ENCODE data around the gene IER5L. TPM values are rescaled to one million over a fixed set of nuclear protein-coding genes. Genes with fewer than 3 reads are reported as not detected.

The IER5L gene
- total RNA-seq, 4 donors from 2014 or later: 10.9 to 16.1 (median 12.6) TPM

DNA sequence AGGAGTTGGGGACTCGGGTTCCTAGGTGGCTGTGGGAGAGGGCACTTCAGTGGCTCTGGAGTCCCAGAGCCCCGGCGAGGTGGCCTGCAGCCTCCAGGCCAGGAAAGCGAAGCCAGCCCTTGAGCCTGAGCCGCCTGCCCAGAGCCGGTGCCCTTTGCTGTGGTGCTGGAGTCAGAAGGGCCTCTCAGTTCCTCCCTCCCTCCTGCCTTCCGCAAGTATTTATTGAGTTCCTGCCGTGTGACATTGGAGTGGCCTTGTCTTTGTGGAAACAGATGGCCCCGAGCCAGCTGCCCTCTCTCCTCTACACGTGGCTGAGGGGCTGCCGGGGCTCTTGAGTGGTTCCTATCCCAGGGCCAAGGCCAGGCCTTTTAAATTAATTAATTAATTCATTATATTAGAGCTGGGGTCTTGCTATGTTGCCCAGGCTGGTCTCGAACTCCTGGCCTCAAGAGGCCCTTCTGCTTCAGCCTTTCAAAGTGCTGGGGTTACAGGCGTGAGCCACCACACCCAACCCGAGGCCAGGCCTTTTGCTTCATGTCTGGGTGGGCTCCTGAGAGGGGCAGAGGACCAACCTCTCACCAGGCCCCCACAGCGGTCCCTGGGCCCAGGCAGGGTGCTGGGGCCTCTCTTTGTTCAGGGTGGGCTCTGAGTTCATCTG lies 45.6 kb upstream of the IER5L start:
- no peak for DNase-seq (ENCODE audit: low spot score in 2 of 2)
- intact Hi-C loops (cut with DNase I; ENCODE audit: low total_unique reads): no loop called here
- H3K4me3 ChIP-seq (ENCODE audit: low read depth, poor library complexity, severe bottlenecking): no peak overlapping the region
- TF ChIP-seq POLR2A (IDR thresholded peaks at IDR 0.05): no peak
- TF ChIP-seq, protein P1, sequence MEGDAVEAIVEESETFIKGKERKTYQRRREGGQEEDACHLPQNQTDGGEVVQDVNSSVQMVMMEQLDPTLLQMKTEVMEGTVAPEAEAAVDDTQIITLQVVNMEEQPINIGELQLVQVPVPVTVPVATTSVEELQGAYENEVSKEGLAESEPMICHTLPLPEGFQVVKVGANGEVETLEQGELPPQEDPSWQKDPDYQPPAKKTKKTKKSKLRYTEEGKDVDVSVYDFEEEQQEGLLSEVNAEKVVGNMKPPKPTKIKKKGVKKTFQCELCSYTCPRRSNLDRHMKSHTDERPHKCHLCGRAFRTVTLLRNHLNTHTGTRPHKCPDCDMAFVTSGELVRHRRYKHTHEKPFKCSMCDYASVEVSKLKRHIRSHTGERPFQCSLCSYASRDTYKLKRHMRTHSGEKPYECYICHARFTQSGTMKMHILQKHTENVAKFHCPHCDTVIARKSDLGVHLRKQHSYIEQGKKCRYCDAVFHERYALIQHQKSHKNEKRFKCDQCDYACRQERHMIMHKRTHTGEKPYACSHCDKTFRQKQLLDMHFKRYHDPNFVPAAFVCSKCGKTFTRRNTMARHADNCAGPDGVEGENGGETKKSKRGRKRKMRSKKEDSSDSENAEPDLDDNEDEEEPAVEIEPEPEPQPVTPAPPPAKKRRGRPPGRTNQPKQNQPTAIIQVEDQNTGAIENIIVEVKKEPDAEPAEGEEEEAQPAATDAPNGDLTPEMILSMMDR (IDR thresholded peaks at IDR 0.05): no peak
- 84 to 89% methylated on average over 14 to 15 of the region's 15 CpGs for WGBS, 2 donors

DNA sequence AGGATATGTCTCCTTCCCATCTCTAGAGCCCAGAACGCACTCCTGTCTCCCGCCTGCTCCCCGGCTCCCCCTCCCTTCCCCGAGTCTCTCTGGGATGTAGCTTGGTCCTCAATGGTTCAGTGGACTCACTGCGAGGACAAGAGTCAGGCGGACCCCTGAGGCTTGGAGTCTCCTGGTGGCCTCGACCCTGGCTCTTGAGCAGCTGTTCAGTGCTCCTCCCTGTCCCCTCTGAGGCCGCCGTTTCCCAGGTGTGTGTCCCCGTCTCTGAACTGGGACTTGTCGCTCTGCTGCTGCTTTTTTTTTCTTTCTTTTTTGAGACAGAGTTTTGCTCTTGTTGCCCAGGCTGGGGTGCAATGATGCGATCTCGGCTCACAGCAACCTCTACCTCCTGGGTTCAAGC lies 44.8 kb upstream of the IER5L start:
- WGBS, 2 donors: 95% methylated on average over 13 of the region's 13 CpGs
- intact Hi-C loops (cut with DNase I; ENCODE audit: low total_unique reads): no loop called here
- no peak for TF ChIP-seq POLR2A (IDR thresholded peaks at IDR 0.05)
- TF ChIP-seq, protein P1 (IDR thresholded peaks at IDR 0.05): no peak
- no peak for DNase-seq (ENCODE audit: low spot score in 2 of 2)
- H3K4me3 ChIP-seq (ENCODE audit: low read depth, poor library complexity, severe bottlenecking): no peak overlapping the region

DNA sequence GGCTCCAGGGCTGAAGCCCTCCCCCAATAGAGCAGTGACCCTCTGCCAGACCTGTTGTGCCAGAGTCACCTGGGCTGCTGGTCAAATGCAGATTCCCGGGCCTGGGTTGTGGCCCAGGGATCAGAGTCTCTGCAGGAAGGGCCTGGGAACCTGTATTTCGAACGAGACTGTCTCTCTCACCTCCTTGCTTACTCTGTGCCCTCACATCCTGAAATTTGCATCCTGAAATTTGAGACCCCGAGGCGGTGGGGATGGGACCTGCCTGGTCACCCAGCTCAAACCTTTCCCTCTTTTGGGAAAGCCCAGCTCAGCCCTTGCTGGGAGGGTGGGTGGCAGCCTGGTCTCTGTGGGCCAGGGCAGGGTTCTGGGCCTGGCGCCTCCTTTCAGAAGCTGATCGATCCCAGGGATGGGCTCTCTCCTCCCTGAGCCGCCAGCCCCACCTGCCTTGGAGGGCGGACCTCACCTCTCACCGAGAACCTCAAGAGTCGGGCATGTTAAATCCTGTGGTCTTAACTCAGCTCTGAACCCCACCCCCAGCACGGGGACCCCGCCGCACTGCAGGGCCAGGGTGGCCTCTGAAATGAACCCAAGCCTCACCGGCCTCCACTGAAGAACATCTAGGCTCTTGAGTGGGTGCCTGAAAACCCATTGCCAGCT lies 44.0 kb upstream of the IER5L start:
- intact Hi-C loops (cut with DNase I; ENCODE audit: low total_unique reads): no loop called here
- TF ChIP-seq POLR2A (IDR thresholded peaks at IDR 0.05): no peak
- no peak for DNase-seq (ENCODE audit: low spot score in 2 of 2)
- WGBS, 2 donors: 78 to 84% methylated on average over 15 of the region's 15 CpGs
- H3K4me3 ChIP-seq (ENCODE audit: low read depth, poor library complexity, severe bottlenecking): no peak overlapping the region

DNA sequence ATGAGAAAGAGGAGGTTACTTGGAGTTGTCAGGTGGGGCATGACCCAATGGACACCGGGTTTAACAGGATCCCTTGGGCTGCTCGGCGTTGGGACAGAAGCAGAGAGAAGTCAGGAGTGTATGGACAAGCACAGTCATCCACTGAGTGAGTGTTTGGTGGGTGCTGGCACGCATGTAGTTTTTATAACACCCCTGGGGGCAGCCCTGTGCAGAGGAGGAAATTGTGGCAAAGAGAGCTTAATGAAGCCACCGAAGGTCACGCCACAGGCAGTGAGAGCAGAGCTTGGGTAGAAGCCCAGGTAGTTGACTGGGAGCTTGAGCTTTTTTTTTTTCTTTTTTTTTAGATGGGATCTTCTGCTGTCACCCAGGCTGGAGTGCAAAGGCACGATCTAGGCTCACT lies 43.2 kb upstream of the IER5L start:
- DNase-seq (ENCODE audit: low spot score in 2 of 2): no peak
- intact Hi-C loops (cut with DNase I; ENCODE audit: low total_unique reads): no loop called here
- TF ChIP-seq, protein P1 (IDR thresholded peaks at IDR 0.05): no peak
- TF ChIP-seq POLR2A (IDR thresholded peaks at IDR 0.05): no peak
- WGBS, 2 donors: 76 to 88% methylated on average over 7 of the region's 7 CpGs
- H3K4me3 ChIP-seq (ENCODE audit: low read depth, poor library complexity, severe bottlenecking): no peak overlapping the region

DNA sequence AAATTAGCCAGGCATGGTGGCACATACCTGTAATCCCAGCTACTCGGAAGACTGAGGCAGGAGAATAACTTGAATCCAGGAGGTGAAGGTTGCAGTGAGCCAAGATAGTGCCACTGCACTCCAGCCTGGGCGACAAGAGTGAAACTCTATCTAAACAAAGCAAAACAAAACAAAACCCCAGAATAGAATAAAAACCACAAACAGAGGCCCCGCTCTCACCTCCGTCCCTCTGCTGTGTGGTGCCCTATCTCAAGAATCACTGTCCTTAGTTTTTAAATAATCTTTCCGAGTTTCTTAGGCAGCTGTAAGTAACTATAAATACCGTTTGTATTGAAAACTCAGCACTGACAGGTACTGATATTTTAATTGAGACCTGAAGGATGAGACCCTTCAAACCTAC lies 42.7 kb upstream of the IER5L start:
- TF ChIP-seq POLR2A (IDR thresholded peaks at IDR 0.05): no peak
- TF ChIP-seq, protein P1 (IDR thresholded peaks at IDR 0.05): no peak
- H3K4me3 ChIP-seq (ENCODE audit: low read depth, poor library complexity, severe bottlenecking): no peak overlapping the region
- no peak for DNase-seq (ENCODE audit: low spot score in 2 of 2)
- intact Hi-C loops (cut with DNase I; ENCODE audit: low total_unique reads): no loop called here
- WGBS, 2 donors: 82 to 85% methylated on average over 6 of the region's 6 CpGs

DNA sequence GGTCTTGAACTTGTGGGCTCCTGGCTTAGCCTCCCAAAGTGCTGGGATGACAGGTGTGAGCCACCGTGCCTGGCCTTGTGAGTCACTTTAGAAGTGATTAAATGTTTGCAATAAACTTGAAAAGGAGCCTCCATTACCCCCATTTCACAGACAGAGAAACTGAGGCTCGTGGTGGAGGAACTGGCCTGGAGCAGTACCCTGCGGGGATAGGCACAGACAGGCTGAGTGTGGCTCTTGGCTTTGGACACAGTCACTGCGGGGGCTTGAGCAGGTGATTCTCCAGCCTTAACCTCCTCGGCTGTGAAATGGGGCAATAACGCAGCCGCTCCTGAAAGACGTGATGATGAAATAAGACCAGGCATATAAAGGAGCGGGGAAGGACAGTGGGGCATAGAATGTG lies 40.9 kb upstream of the IER5L start:
- TF ChIP-seq POLR2A (IDR thresholded peaks at IDR 0.05): no peak
- TF ChIP-seq, protein P1 (IDR thresholded peaks at IDR 0.05): no peak
- intact Hi-C loops (cut with DNase I; ENCODE audit: low total_unique reads): no loop called here
- 81 to 86% methylated on average over 9 of the region's 9 CpGs for WGBS, 2 donors
- H3K4me3 ChIP-seq (ENCODE audit: low read depth, poor library complexity, severe bottlenecking): no peak overlapping the region
- no peak for DNase-seq (ENCODE audit: low spot score in 2 of 2)
